ENCODE measurements around the gene SHKBP1.
"Not testable (repeated sequence)": the region's sequence is repeated elsewhere in the genome, so short reads cannot be mapped to it uniquely, and the experiment has no call there.

The SHKBP1 gene

GRCh38 chr19:40619333-40620160, 42.9 kb downstream of the SHKBP1 start:
- DNase-seq = no peak

- no peak for DNase-seq
Observed at GRCh38 chr19:40620161-40620485, 43.5 kb downstream of the SHKBP1 start.

GRCh38 chr19:40621283-40621682, 44.6 kb downstream of the SHKBP1 start:
- no peak for DNase-seq

GRCh38 chr19:40621966-40622772, 45.5 kb downstream of the SHKBP1 start:
- DNase-seq = no peak

- DNase-seq = no peak
Observed at GRCh38 chr19:40622773-40623075, 46.1 kb downstream of the SHKBP1 start.

GRCh38 chr19:40623403-40624251, 47.0 kb downstream of the SHKBP1 start:
- no peak for DNase-seq

- DNase-seq = not testable (repeated sequence)
Observed at GRCh38 chr19:40624369-40625153, 47.9 kb downstream of the SHKBP1 start.

GRCh38 chr19:40625406-40626120, 48.9 kb downstream of the SHKBP1 start:
- no peak for DNase-seq

GRCh38 chr19:40626918-40627317, 50.2 kb downstream of the SHKBP1 start:
- no peak for DNase-seq

- DNase-seq = no peak
Observed at GRCh38 chr19:40627486-40628279, 51.0 kb downstream of the SHKBP1 start.

GRCh38 chr19:40629346-40629745, 52.7 kb downstream of the SHKBP1 start:
- DNase-seq = no peak

- no peak for DNase-seq
Observed at GRCh38 chr19:40630571-40631160, 54.0 kb downstream of the SHKBP1 start.

GRCh38 chr19:40632311-40633036, 55.8 kb downstream of the SHKBP1 start:
- no peak for DNase-seq

GRCh38 chr19:40633207-40633606, 56.5 kb downstream of the SHKBP1 start:
- no peak for DNase-seq

- DNase-seq = no peak
Observed at GRCh38 chr19:40638327-40638726, 61.7 kb downstream of the SHKBP1 start.

- no peak for DNase-seq
Observed at GRCh38 chr19:40639638-40639982, 62.9 kb downstream of the SHKBP1 start.

GRCh38 chr19:40640744-40641143, 64.1 kb downstream of the SHKBP1 start:
- no peak for DNase-seq
